Measurements from ENCODE around the gene SLC17A5. TPM values are rescaled to one million over a fixed set of nuclear protein-coding genes. Genes with fewer than 3 reads are reported as not detected.

The SLC17A5 gene
- total and polyA plus RNA-seq, 2 donors (not counting 3 experiments of a cell fraction or from before 2014, with no cell fraction given): 15.2 to 18.7 TPM

DNA sequence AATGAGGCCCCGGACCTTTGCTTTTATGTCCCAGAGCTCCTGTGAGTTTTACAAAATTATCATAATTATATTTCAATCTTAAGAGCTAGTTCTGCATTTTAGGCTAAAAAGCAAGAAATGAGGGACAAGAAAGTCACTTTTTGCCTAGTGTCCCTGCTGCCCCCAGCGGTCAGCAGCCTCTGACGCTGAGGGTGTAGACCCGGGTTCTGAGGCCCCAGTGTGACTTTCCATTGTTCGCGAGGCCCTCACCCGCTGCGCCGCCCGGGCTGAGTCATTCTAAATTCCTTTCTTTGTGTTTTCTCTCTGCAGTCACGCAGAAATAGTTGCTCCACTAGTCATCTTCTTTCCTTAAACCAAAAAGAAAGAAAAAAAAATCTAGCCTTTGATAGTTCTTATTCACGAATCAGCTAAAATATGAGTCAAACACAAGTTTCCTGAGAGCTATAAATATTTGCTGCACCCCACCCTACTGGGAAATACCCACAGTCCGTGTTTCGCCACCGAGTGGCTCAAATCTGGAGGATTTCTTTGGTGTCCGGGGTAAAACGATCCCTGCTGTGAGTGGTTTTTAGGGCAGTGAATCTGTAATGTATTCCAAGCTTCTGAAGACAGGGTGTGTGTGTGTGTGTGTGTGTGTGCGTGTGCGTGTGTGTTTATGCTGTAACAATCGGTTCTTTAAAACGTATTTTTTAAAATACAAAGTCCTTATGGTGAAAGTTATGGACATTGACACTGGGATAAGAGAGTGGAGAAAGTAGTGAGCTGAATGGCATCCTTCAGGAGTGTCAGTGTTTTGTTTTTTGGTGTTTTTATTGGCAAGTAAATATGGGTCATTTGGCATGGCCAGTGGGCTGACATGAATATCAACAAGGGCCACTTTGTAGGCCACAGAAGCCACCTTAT, 73.3 kb downstream of the SLC17A5 start:
- Histone ChIP-seq H3K79me2 (ENCODE audit: control insufficient read depth, insufficient read depth, low read length) (no peaks in the 10 kb centered on the region), H3K4me2 (ENCODE audit: insufficient read depth, low read length) (peak overlapping the region; percentile 88), H3K9me3 (replicated peaks; ENCODE audit: control insufficient read depth, insufficient read depth, low read length) (no peaks in the 10 kb centered on the region), H3K4me3 (replicated peaks in 1 of 3; ENCODE audit: insufficient read depth in 1 of 3, low read depth in 1 of 3, low read length in 3 of 3) (peak overlapping the region; percentile 12 to 78 (median 32)), H3K36me3 (ENCODE audit: control insufficient read depth in 2 of 2, extremely low read depth in 1 of 2, insufficient read depth in 2 of 2, low read length in 2 of 2) (no peaks in the 10 kb centered on the region), H2AFZ (ENCODE audit: low read depth, low read length) (no peak overlapping the region), H3K9ac (replicated peaks; ENCODE audit: extremely low read depth, insufficient read depth, low read length) (peak overlapping the region; percentile 99), H3K9me1 (replicated peaks; ENCODE audit: control insufficient read depth, extremely low read depth, insufficient read depth, low read length) (no peaks in the 10 kb centered on the region), H3K27me3 (ENCODE audit: control insufficient read depth in 2 of 2, insufficient read depth in 2 of 2, low read length in 2 of 2) (no peaks in the 10 kb centered on the region), H3K27ac (ENCODE audit: insufficient read depth, low read depth, low read length) (peak overlapping the region; percentile 100), H4K20me1 (replicated peaks; ENCODE audit: control insufficient read depth, extremely low read depth, insufficient read depth, low read length) (no peaks in the 10 kb centered on the region), H3K4me1 (ENCODE audit: control insufficient read depth, extremely low read depth, insufficient read depth, low read length) (peaks cover 32% of the 10 kb centered on the region)
- TSS peak; percentile 97 for BruUV-seq (replicated peaks)
- ChIA-PET CTCF (interaction anchor here (0.6 to 2.6 kb wide), 21 partner anchors 8 to 191 kb away, joined by 3 to 32 read pairs (median 5); partner anchors contain the start of genes EEF1A1 and SLC17A5), POLR2A (interaction anchor here (0.5 to 2.8 kb wide), 11 partner anchors 14 to 133 kb away, joined by 3 to 74 read pairs (median 5); partner anchors contain the start of genes EEF1A1 and SLC17A5)
- TF ChIP-seq POLR2AphosphoS5 (IDR thresholded peaks at IDR 0.05; ENCODE audit: insufficient read depth, low read depth, low read length) (peak; percentile 88), JUN (IDR thresholded peaks at IDR 0.05; ENCODE audit: borderline replicate concordance, insufficient read depth, insufficient read length, low read depth) (peak; percentile 92), GATA2 (IDR thresholded peaks at IDR 0.05; ENCODE audit: insufficient read depth, insufficient read length, low read depth, low read length) (no peak), POLR2A (IDR thresholded peaks at IDR 0.05; ENCODE audit: low read depth, low read length) (peak; percentile 90), EZH2 (IDR thresholded peaks at IDR 0.05; ENCODE audit: borderline replicate concordance, low read depth, low read length, severe bottlenecking) (no peak), MYC (IDR thresholded peaks at IDR 0.05; ENCODE audit: low read depth, low read length) (no peak), FOS (IDR thresholded peaks at IDR 0.05; ENCODE audit: borderline replicate concordance, insufficient read depth, low read length) (peak; percentile 99)
- TF ChIP-seq, protein P1, sequence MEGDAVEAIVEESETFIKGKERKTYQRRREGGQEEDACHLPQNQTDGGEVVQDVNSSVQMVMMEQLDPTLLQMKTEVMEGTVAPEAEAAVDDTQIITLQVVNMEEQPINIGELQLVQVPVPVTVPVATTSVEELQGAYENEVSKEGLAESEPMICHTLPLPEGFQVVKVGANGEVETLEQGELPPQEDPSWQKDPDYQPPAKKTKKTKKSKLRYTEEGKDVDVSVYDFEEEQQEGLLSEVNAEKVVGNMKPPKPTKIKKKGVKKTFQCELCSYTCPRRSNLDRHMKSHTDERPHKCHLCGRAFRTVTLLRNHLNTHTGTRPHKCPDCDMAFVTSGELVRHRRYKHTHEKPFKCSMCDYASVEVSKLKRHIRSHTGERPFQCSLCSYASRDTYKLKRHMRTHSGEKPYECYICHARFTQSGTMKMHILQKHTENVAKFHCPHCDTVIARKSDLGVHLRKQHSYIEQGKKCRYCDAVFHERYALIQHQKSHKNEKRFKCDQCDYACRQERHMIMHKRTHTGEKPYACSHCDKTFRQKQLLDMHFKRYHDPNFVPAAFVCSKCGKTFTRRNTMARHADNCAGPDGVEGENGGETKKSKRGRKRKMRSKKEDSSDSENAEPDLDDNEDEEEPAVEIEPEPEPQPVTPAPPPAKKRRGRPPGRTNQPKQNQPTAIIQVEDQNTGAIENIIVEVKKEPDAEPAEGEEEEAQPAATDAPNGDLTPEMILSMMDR (IDR thresholded peaks at IDR 0.05; ENCODE audit: extremely low read depth in 1 of 2, insufficient read depth in 1 of 2, low read depth in 1 of 2, low read length in 2 of 2): peak; percentile 67 to 69
- TF ChIP-seq, protein P2, sequence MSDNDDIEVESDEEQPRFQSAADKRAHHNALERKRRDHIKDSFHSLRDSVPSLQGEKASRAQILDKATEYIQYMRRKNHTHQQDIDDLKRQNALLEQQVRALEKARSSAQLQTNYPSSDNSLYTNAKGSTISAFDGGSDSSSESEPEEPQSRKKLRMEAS (IDR thresholded peaks at IDR 0.05; ENCODE audit: insufficient read depth, insufficient read length): no peak
- DNase-seq (ENCODE audit: low read depth, low spot score) (peak; percentile 99), FAIRE-seq (peak; percentile 98)
- intact Hi-C loops (cut with micrococcal nuclease) (loop anchor here (1.0 to 10.0 kb wide), 6 partner anchors 30 to 1914 kb away; partner anchors contain the start of genes EEF1A1, FILIP1 and MTO1), dilution Hi-C loops (cut with MboI; ENCODE audit: extremely low pct_ligation_motif_present, low sequenced_read_pairs) (loop anchor here (10.0 kb wide), 1 partner anchor 66 kb away; no protein-coding TSS in a partner anchor)
